OCI-LY7 (cell line): ENCODE measurements around the gene SLC17A7. TPM values are rescaled to one million over a fixed set of nuclear protein-coding genes. Genes with fewer than 3 reads are reported as not detected.
A peak's percentile ranks its signal among the peaks of the same experiment; 100 is the strongest.

Source experiments
- BruUV-seq: library from RNA; stranded (reverse); fragments of 400-500 nt; replicated peaks from 2 replicates; lab custom pipeline; 2021; lab: Mats Ljungman, UMichigan
- CTCF ChIA-PET: fragments of 300-600 bp; sonication (Branson Sonifier 250); formaldehyde crosslinking; loops from one replicate; lab custom pipeline; 2022; ENCODE audit warnings: antibody characterized with exemption; ENCODE audit not compliant: unreplicated experiment; lab: Charles Lee
- POLR2A ChIA-PET: fragments of 300-600 bp; sonication (Branson Sonifier 250); formaldehyde crosslinking; loops from one replicate; lab custom pipeline; 2022; ENCODE audit warnings: antibody characterized with exemption; lab: Charles Lee
- DNase-seq: peaks from one replicate; pipeline ENCODE4 v3.0.0-alpha.2; 2015; ENCODE audit warnings: low spot score
- H2AFZ ChIP-seq: fragments of 200-600 bp; sonication (generic), shearing (Covaris generic); 2 replicates; pipeline ENCODE4 v1.6.1; 2014; ENCODE audit warnings: mild to moderate bottlenecking, antibody characterized with exemption, low read length, moderate library complexity
- H3K27ac ChIP-seq: fragments of 200-600 bp; sonication (generic); 2 replicates; pipeline ENCODE4 v1.5.1; 2014; ENCODE audit warnings: mixed run types, low read depth, mild to moderate bottlenecking, moderate library complexity, low read length, inconsistent platforms; ENCODE audit not compliant: poor library complexity, severe bottlenecking
- H3K36me3 ChIP-seq: fragments of 200-600 bp; sonication (generic); 2 replicates; pipeline ENCODE4 v1.6.1; 2014; ENCODE audit warnings: mild to moderate bottlenecking, antibody characterized with exemption, low read length, moderate library complexity, mixed read lengths; ENCODE audit not compliant: insufficient read depth
- H3K4me1 ChIP-seq: fragments of 200-600 bp; sonication (generic); 2 replicates; pipeline ENCODE4 v1.5.1; 2014; ENCODE audit warnings: mild to moderate bottlenecking, low read length; ENCODE audit not compliant: insufficient read depth, poor library complexity, severe bottlenecking
- H3K4me2 ChIP-seq: fragments of 200-600 bp; sonication (generic); 2 replicates; pipeline ENCODE4 v1.6.1; 2014; ENCODE audit warnings: mild to moderate bottlenecking, low read length
- H3K4me3 ChIP-seq: fragments of 200-600 bp; sonication (generic); 2 replicates; pipeline ENCODE4 v1.5.1; 2014; ENCODE audit warnings: mild to moderate bottlenecking, low read depth, low read length; ENCODE audit not compliant: poor library complexity, severe bottlenecking
- H3K79me2 ChIP-seq: fragments of 200-600 bp; sonication (generic); 2 replicates; pipeline ENCODE4 v1.6.1; 2016; ENCODE audit warnings: low read depth, mild to moderate bottlenecking, low read length, moderate library complexity, mixed read lengths; ENCODE audit not compliant: insufficient read depth
- H3K9me2 ChIP-seq: fragments of 200-600 bp; sonication (generic); 2 replicates; pipeline ENCODE4 v1.6.1; 2016; ENCODE audit warnings: mild to moderate bottlenecking, low read length, mixed read lengths; ENCODE audit not compliant: insufficient read depth
- H3K9me3 ChIP-seq: fragments of 200-600 bp; sonication (generic); 2 replicates; pipeline ENCODE4 v1.6.1; 2014; ENCODE audit warnings: mild to moderate bottlenecking, mixed run types, low read length, mixed read lengths
- H4K20me1 ChIP-seq: fragments of 200-600 bp; sonication (generic); 2 replicates; pipeline ENCODE4 v1.6.1; 2014; ENCODE audit warnings: mild to moderate bottlenecking, antibody characterized with exemption, low read length, moderate library complexity, mixed read lengths; ENCODE audit not compliant: insufficient read depth
- CTCF ChIP-seq: fragments of 200-600 bp; sonication (generic); conservative IDR thresholded peaks from 2 replicates; pipeline ENCODE4 v1.5.1; 2014; ENCODE audit warnings: mild to moderate bottlenecking, antibody characterized with exemption, low read length, moderate library complexity, mixed read lengths
- EZH2phosphoT487 ChIP-seq: fragments of 200-600 bp; sonication (generic); IDR thresholded peaks from 2 replicates; pipeline ENCODE4 v1.6.1; 2018; ENCODE audit warnings: low read depth, borderline replicate concordance, mild to moderate bottlenecking, mixed run types, antibody characterized with exemption, low read length, moderate library complexity, mixed read lengths
- intact Hi-C: fragments of 100-400 bp; cut with micrococcal nuclease; formaldehyde crosslinking; loops from one replicate; pipeline ENCODE4 v1.10.0; 2022; ENCODE audit not compliant: unreplicated experiment
- total RNA-seq, 2 experiments: library from RNA; depleted of rRNA in 1 of 2; stranded (reverse); fragments of >200 nt in 1 of 2; shearing (Covaris generic) in 1 of 2; gene quantifications; 2 replicates each; pipeline ENCODE4 v1.2.3, GENCODE V29; 2014 to 2022

The SLC17A7 gene
- total RNA-seq, 2 experiments from 2014 or later, result 1.3 TPM

GRCh38 chr19:49390131-49390928 is 51.0 kb downstream of the SLC17A7 start:
- intact Hi-C loops, result loop anchor here (2.0 kb wide), 2 partner anchors 50 to 124 kb away; no protein-coding TSS in a partner anchor
- TF ChIP-seq EZH2phosphoT487, result no peak
- TF ChIP-seq CTCF, result no peak
- Histone ChIP-seq H4K20me1 (no peaks in the 10 kb centered on the region), H2AFZ (peak overlapping the region; percentile 41; the same call in 1 of the 2 replicates), H3K9me3 (no peaks in the 10 kb centered on the region; the same call in 1 of the 2 replicates), H3K27ac (peak overlapping the region; percentile 92), H3K4me3 (peak overlapping the region; percentile 47), H3K9me2 (no peaks in the 10 kb centered on the region), H3K4me1 (peaks cover 87% of the 10 kb centered on the region), H3K79me2 (no peaks in the 10 kb centered on the region), H3K36me3 (no peaks in the 10 kb centered on the region), H3K4me2 (peak overlapping the region; percentile 78)
- POLR2A ChIA-PET, result interaction anchor here (0.6 to 1.3 kb wide), 5 partner anchors 12 to 58 kb away, joined by 3 to 5 read pairs (median 3); no protein-coding TSS in a partner anchor
- no TSS peak for BruUV-seq
- DNase-seq, result peak; percentile 41
- CTCF ChIA-PET, result interaction anchor here (1.1 to 1.5 kb wide), 2 partner anchors 19 to 41 kb away, joined by 3 to 5 read pairs; no protein-coding TSS in a partner anchor

GRCh38 chr19:49389406-49389805 is 51.9 kb downstream of the SLC17A7 start:
- TF ChIP-seq EZH2phosphoT487, result no peak
- TF ChIP-seq CTCF, result no peak
- ChIA-PET POLR2A (no interaction called here), CTCF (no interaction called here)
- peak; percentile 24 for DNase-seq
- H3K27ac ChIP-seq, result peak overlapping the region; percentile 92
- no peaks in the 10 kb centered on the region; the same call in 1 of the 2 replicates for H3K9me3 ChIP-seq
- H3K79me2 ChIP-seq, result no peaks in the 10 kb centered on the region
- H3K36me3 ChIP-seq, result no peaks in the 10 kb centered on the region
- H3K9me2 ChIP-seq, result no peaks in the 10 kb centered on the region
- peak overlapping the region; percentile 78; the same call in 1 of the 2 replicates for H3K4me2 ChIP-seq
- peak overlapping the region; percentile 18; the same call in 1 of the 2 replicates for H2AFZ ChIP-seq
- intact Hi-C loops, result no loop called here
- no peak overlapping the region for H3K4me3 ChIP-seq
- H3K4me1 ChIP-seq, result peaks cover 79% of the 10 kb centered on the region
- no peaks in the 10 kb centered on the region for H4K20me1 ChIP-seq
- no TSS peak for BruUV-seq
